Stimulated activated CD8-positive, alpha-beta memory T cell treated with anti-CD3 and anti-CD28 coated beads, Interleukin-7, amount 100 ng/mL, for 4 hours (primary cell): ENCODE measurements around the gene ZNF580.

ENCODE experiments used
- DNase-seq, 2 donors: peaks; one replicate each; pipeline ENCODE4 v3.0.0-alpha.2; 2020; ENCODE audit warnings: low read depth in 2 of 2

The ZNF580 gene

DNA sequence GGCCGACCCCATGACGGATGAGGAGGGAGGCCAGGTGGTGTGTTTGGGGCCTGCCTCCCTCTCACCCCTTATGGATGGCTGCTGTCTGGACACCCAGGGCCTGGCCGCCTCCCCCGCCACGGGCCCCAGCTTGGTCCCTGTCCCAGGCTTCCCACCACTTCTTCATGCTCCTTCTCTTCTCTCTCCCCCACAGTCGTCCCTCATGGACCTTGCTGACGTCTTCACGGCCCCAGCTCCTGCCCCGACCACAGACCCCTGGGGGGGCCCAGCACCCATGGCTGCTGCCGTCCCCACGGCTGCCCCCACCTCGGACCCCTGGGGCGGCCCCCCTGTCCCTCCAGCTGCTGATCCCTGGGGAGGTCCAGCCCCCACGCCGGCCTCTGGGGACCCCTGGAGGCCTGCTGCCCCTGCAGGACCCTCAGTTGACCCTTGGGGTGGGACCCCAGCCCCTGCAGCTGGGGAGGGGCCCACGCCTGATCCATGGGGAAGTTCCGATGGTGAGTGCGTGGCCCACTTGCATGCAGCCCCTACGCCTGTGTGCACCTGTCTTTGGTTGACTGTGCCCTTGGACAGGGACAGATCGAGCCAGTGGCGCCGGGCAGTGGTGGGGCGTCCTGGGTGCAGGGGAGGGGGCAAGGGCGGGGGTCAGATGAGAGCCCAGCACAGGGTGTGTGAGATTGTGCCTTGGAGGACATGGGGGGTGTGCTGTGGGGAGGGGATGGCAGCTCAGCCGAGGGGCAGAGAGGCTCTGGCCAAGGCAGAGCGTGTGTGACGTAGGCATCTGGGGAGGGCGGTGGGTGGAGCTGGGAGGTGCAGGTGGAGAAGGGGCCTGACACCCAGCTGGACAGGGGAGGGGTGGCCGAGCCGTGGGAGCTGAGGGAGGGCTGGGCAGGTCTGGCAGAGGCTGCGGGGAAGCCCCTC is 51.0 kb downstream of the ZNF580 start:
- no peak for DNase-seq

DNA sequence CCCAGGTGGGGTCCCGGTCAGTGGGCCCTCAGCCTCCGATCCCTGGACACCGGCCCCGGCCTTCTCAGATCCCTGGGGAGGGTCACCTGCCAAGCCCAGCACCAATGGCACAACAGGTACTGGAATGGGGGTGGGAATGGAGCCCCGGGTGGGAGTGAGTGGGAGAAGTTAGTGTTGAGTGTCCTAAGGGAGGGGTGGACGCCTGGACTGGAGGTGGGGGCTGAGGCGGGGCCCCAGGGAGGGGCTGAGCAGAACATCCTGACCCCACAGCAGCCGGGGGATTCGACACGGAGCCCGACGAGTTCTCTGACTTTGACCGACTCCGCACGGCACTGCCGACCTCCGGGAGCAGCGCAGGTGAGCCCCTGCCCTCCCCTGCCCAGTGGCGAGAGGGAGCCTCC is 51.9 kb downstream of the ZNF580 start:
- DNase-seq, result no peak
